Measurements from ENCODE around the gene TH.

TH gene

GRCh38 chr11:2137202-2138067, 34.2 kb downstream of the TH start:
- peak overlapping the region in 1 of 2 experiments; percentile 47 for H3K23ac ChIP-seq (ENCODE audit: low read length in 2 of 2)
- peaks cover 0 to 26% of the 10 kb centered on the region in 2 experiments for H3K36me3 ChIP-seq (ENCODE audit: control insufficient read depth in 1 of 2, insufficient read depth in 2 of 2, low read depth in 1 of 2, low read length in 2 of 2)
- peaks cover 47% of the 10 kb centered on the region for H3K4me1 ChIP-seq (ENCODE audit: control insufficient read depth, insufficient read depth, low read depth, low read length)
- peaks cover 23 to 79% of the 10 kb centered on the region in 2 experiments for H3K27me3 ChIP-seq (ENCODE audit: control insufficient read depth in 1 of 2, insufficient read depth in 1 of 2, low read length in 2 of 2)
- peak overlapping the region; percentile 73 for H3K27ac ChIP-seq (ENCODE audit: low read length, poor library complexity, severe bottlenecking)
- no peaks in the 10 kb centered on the region for H3K9me3 ChIP-seq (ENCODE audit: control insufficient read depth, low read length)
- no peak overlapping the region for H2BK5ac ChIP-seq (ENCODE audit: low read depth, low read length, poor library complexity, severe bottlenecking)
- H2AFZ ChIP-seq (ENCODE audit: low read depth, low read length): peak overlapping the region; percentile 78
- peak overlapping the region; percentile 45 to 89 for H3K18ac ChIP-seq (ENCODE audit: low read depth in 1 of 2, low read length in 2 of 2)
- peak overlapping the region; percentile 37 for H2BK120ac ChIP-seq (ENCODE audit: low read depth, low read length)
- H4K91ac ChIP-seq (ENCODE audit: low read length): no peak overlapping the region
- peak overlapping the region in 1 of 2 experiments; percentile 63 for H3K4me3 ChIP-seq (ENCODE audit: insufficient read depth in 1 of 2, low read depth in 1 of 2, low read length in 2 of 2)
- H3K14ac ChIP-seq (ENCODE audit: low read length in 2 of 2): no peak overlapping the region
- H2BK15ac ChIP-seq (ENCODE audit: low read depth, poor library complexity, severe bottlenecking): peak overlapping the region; percentile 70
- H2AK5ac ChIP-seq (ENCODE audit: low read length, severe bottlenecking): no peak overlapping the region
- H3K4ac ChIP-seq (ENCODE audit: low read depth in 1 of 2, low read length in 2 of 2): peak overlapping the region in 1 of 2 experiments; percentile 79
- peaks cover 9% of the 10 kb centered on the region for H3K79me1 ChIP-seq (replicated peaks; ENCODE audit: low read length, poor library complexity, severe bottlenecking)
- no peak overlapping the region for H3K9ac ChIP-seq (ENCODE audit: low read length)
- 2% methylated on average over 17 of the region's 50 CpGs for WGBS
- peak overlapping the region; percentile 35 to 87 for H2BK12ac ChIP-seq (ENCODE audit: low read length in 2 of 2)
- peak overlapping the region; percentile 88 for H3K4me2 ChIP-seq (ENCODE audit: low read length, poor library complexity, severe bottlenecking)
- peak; percentile 87 for DNase-seq
- H4K8ac ChIP-seq (ENCODE audit: low read length): peak overlapping the region; percentile 73

- Histone ChIP-seq H3K18ac (ENCODE audit: low read depth in 1 of 2, low read length in 2 of 2) (peak overlapping the region in 1 of 2 experiments; percentile 34), H4K91ac (ENCODE audit: low read length) (no peak overlapping the region), H2BK5ac (ENCODE audit: low read depth, low read length, poor library complexity, severe bottlenecking) (no peak overlapping the region), H2BK120ac (ENCODE audit: low read depth, low read length) (no peak overlapping the region), H3K27ac (ENCODE audit: low read length, poor library complexity, severe bottlenecking) (no peak overlapping the region), H2AK5ac (ENCODE audit: low read length, severe bottlenecking) (no peak overlapping the region), H3K23ac (ENCODE audit: low read length in 2 of 2) (no peak overlapping the region), H3K9ac (ENCODE audit: low read length) (no peak overlapping the region), H3K79me1 (replicated peaks; ENCODE audit: low read length, poor library complexity, severe bottlenecking) (peaks cover 9% of the 10 kb centered on the region), H2BK12ac (ENCODE audit: low read length in 2 of 2) (no peak overlapping the region), H2AFZ (ENCODE audit: low read depth, low read length) (no peak overlapping the region), H3K36me3 (ENCODE audit: control insufficient read depth in 1 of 2, insufficient read depth in 2 of 2, low read depth in 1 of 2, low read length in 2 of 2) (peaks cover 0 to 28% of the 10 kb centered on the region in 2 experiments), H3K9me3 (ENCODE audit: control insufficient read depth, low read length) (no peaks in the 10 kb centered on the region), H3K4me3 (ENCODE audit: insufficient read depth in 1 of 2, low read depth in 1 of 2, low read length in 2 of 2) (peak overlapping the region in 1 of 2 experiments; percentile 61), H3K4me2 (ENCODE audit: low read length, poor library complexity, severe bottlenecking) (peak overlapping the region; percentile 88), H2BK15ac (ENCODE audit: low read depth, poor library complexity, severe bottlenecking) (no peak overlapping the region), H3K14ac (ENCODE audit: low read length in 2 of 2) (peak overlapping the region in 1 of 2 experiments; percentile 90), H4K8ac (ENCODE audit: low read length) (peak overlapping the region; percentile 73), H3K4me1 (ENCODE audit: control insufficient read depth, insufficient read depth, low read depth, low read length) (peaks cover 47% of the 10 kb centered on the region), H3K27me3 (ENCODE audit: control insufficient read depth in 1 of 2, insufficient read depth in 1 of 2, low read length in 2 of 2) (peaks cover 18 to 81% of the 10 kb centered on the region in 2 experiments), H3K4ac (ENCODE audit: low read depth in 1 of 2, low read length in 2 of 2) (no peak overlapping the region)
- no peak for DNase-seq
- 20% methylated on average over 7 of the region's 8 CpGs for WGBS
Observed at GRCh38 chr11:2136952-2137201, 34.7 kb downstream of the TH start.

- DNase-seq: no peak
- Histone ChIP-seq H2AFZ (ENCODE audit: low read depth, low read length) (no peak overlapping the region), H2BK15ac (ENCODE audit: low read depth, poor library complexity, severe bottlenecking) (no peak overlapping the region), H3K27ac (ENCODE audit: low read length, poor library complexity, severe bottlenecking) (no peak overlapping the region), H3K4me1 (ENCODE audit: control insufficient read depth, insufficient read depth, low read depth, low read length) (peaks cover 50% of the 10 kb centered on the region), H3K9me3 (ENCODE audit: control insufficient read depth, low read length) (no peaks in the 10 kb centered on the region), H3K4me2 (ENCODE audit: low read length, poor library complexity, severe bottlenecking) (peak overlapping the region; percentile 88), H3K14ac (ENCODE audit: low read length in 2 of 2) (peak overlapping the region in 1 of 2 experiments; percentile 90), H3K18ac (ENCODE audit: low read depth in 1 of 2, low read length in 2 of 2) (peak overlapping the region; percentile 22 to 34), H2BK5ac (ENCODE audit: low read depth, low read length, poor library complexity, severe bottlenecking) (no peak overlapping the region), H4K91ac (ENCODE audit: low read length) (no peak overlapping the region), H3K36me3 (ENCODE audit: control insufficient read depth in 1 of 2, insufficient read depth in 2 of 2, low read depth in 1 of 2, low read length in 2 of 2) (peaks cover 0 to 33% of the 10 kb centered on the region in 2 experiments), H3K4me3 (ENCODE audit: insufficient read depth in 1 of 2, low read depth in 1 of 2, low read length in 2 of 2) (peak overlapping the region in 1 of 2 experiments; percentile 61), H3K27me3 (ENCODE audit: control insufficient read depth in 1 of 2, insufficient read depth in 1 of 2, low read length in 2 of 2) (peaks cover 13 to 81% of the 10 kb centered on the region in 2 experiments), H3K4ac (ENCODE audit: low read depth in 1 of 2, low read length in 2 of 2) (no peak overlapping the region), H3K23ac (ENCODE audit: low read length in 2 of 2) (peak overlapping the region in 1 of 2 experiments; percentile 15), H2BK120ac (ENCODE audit: low read depth, low read length) (no peak overlapping the region), H3K9ac (ENCODE audit: low read length) (no peak overlapping the region), H2BK12ac (ENCODE audit: low read length in 2 of 2) (no peak overlapping the region), H4K8ac (ENCODE audit: low read length) (peak overlapping the region; percentile 39), H3K79me1 (replicated peaks; ENCODE audit: low read length, poor library complexity, severe bottlenecking) (peaks cover 9% of the 10 kb centered on the region), H2AK5ac (ENCODE audit: low read length, severe bottlenecking) (no peak overlapping the region)
- 44% methylated on average over 23 of the region's 24 CpGs for WGBS
Observed at GRCh38 chr11:2136209-2136951, 35.2 kb downstream of the TH start.

GRCh38 chr11:2135648-2136201, 35.9 kb downstream of the TH start:
- no peak for DNase-seq
- WGBS: 67% methylated on average over 14 of the region's 14 CpGs

More at GRCh38 chr11:2135648-2136201, 35.9 kb downstream of the TH start:
- Histone ChIP-seq H3K4me3 (ENCODE audit: insufficient read depth in 1 of 2, low read depth in 1 of 2, low read length in 2 of 2) (no peak overlapping the region), H4K91ac (ENCODE audit: low read length) (no peak overlapping the region), H2BK15ac (ENCODE audit: low read depth, poor library complexity, severe bottlenecking) (no peak overlapping the region), H3K4me2 (ENCODE audit: low read length, poor library complexity, severe bottlenecking) (peak overlapping the region; percentile 88), H3K18ac (ENCODE audit: low read depth in 1 of 2, low read length in 2 of 2) (no peak overlapping the region), H3K4ac (ENCODE audit: low read depth in 1 of 2, low read length in 2 of 2) (no peak overlapping the region), H3K9ac (ENCODE audit: low read length) (no peak overlapping the region), H3K27me3 (ENCODE audit: control insufficient read depth in 1 of 2, insufficient read depth in 1 of 2, low read length in 2 of 2) (peaks cover 6 to 74% of the 10 kb centered on the region in 2 experiments), H3K23ac (ENCODE audit: low read length in 2 of 2) (no peak overlapping the region), H3K79me1 (replicated peaks; ENCODE audit: low read length, poor library complexity, severe bottlenecking) (peaks cover 9% of the 10 kb centered on the region), H2BK5ac (ENCODE audit: low read depth, low read length, poor library complexity, severe bottlenecking) (no peak overlapping the region), H2AFZ (ENCODE audit: low read depth, low read length) (no peak overlapping the region), H3K9me3 (ENCODE audit: control insufficient read depth, low read length) (no peaks in the 10 kb centered on the region), H3K14ac (ENCODE audit: low read length in 2 of 2) (no peak overlapping the region), H2BK12ac (ENCODE audit: low read length in 2 of 2) (no peak overlapping the region), H2BK120ac (ENCODE audit: low read depth, low read length) (no peak overlapping the region), H3K36me3 (ENCODE audit: control insufficient read depth in 1 of 2, insufficient read depth in 2 of 2, low read depth in 1 of 2, low read length in 2 of 2) (peaks cover 0 to 39% of the 10 kb centered on the region in 2 experiments), H3K27ac (ENCODE audit: low read length, poor library complexity, severe bottlenecking) (no peak overlapping the region), H2AK5ac (ENCODE audit: low read length, severe bottlenecking) (no peak overlapping the region), H3K4me1 (ENCODE audit: control insufficient read depth, insufficient read depth, low read depth, low read length) (peaks cover 49% of the 10 kb centered on the region), H4K8ac (ENCODE audit: low read length) (peak overlapping the region; percentile 56)

All from mesenchymal stem cell (in vitro differentiated cells and primary cell).